ENCODE results near the gene MDC1. TPM values are rescaled to one million over a fixed set of nuclear protein-coding genes. Genes with fewer than 3 reads are reported as not detected.

MDC1 gene
- total RNA-seq, 1 donor from 2014 or later = 13.2 TPM

- intact Hi-C loops (cut with micrococcal nuclease) = loop anchor here (10.0 kb wide), 1 partner anchor 75 kb away; no protein-coding TSS in a partner anchor
- no peak for ATAC-seq
- DNase-seq = no peak
Observed at GRCh38 chr6:30749554-30750378, 32.7 kb upstream of the MDC1 start.

GRCh38 chr6:30748851-30749540 lies 31.9 kb upstream of the MDC1 start:
- DNase-seq (no peak), ATAC-seq (no peak)
- intact Hi-C loops (cut with micrococcal nuclease) = loop anchor here (10.0 kb wide), 1 partner anchor 76 kb away; no protein-coding TSS in a partner anchor

- intact Hi-C loops (cut with micrococcal nuclease) = loop anchor here (10.0 kb wide), 1 partner anchor 77 kb away; no protein-coding TSS in a partner anchor
- ATAC-seq = no peak
- no peak for DNase-seq
Observed at GRCh38 chr6:30747902-30748769, 31.1 kb upstream of the MDC1 start.

GRCh38 chr6:30747300-30747687 lies 30.2 kb upstream of the MDC1 start:
- ATAC-seq (no peak), DNase-seq (no peak)
- intact Hi-C loops (cut with micrococcal nuclease) = loop anchor here (10.0 kb wide), 1 partner anchor 78 kb away; no protein-coding TSS in a partner anchor

GRCh38 chr6:30744054-30744805 lies 27.1 kb upstream of the MDC1 start, which contains the start of gene IER3:
Gene IER3, minus strand, starts transcription at chr6:30744547. Its CDS starts 29 bp downstream, at chr6:30744518.
- peak; percentile 87 for DNase-seq
- ATAC-seq = peak; percentile 62
- intact Hi-C loops (cut with micrococcal nuclease) = loop anchor here (10.0 kb wide), 1 partner anchor 81 kb away; no protein-coding TSS in a partner anchor

- peak; percentile 31 for ATAC-seq
- peak; percentile 55 for DNase-seq
- intact Hi-C loops (cut with micrococcal nuclease) = loop anchor here (10.0 kb wide), 1 partner anchor 81 kb away; no protein-coding TSS in a partner anchor
Observed at GRCh38 chr6:30743099-30744053, 26.3 kb upstream of the MDC1 start.

- ATAC-seq (peak; percentile 91), DNase-seq (peak; percentile 99)
- intact Hi-C loops (cut with micrococcal nuclease) = loop anchor here (10.0 kb wide), 1 partner anchor 82 kb away; no protein-coding TSS in a partner anchor
Observed at GRCh38 chr6:30742316-30743098, 25.4 kb upstream of the MDC1 start, which contains the start of gene FLOT1. Gene FLOT1, minus strand, starts transcription at chr6:30742687. Its CDS starts 498 bp downstream, at chr6:30742189.

- intact Hi-C loops (cut with micrococcal nuclease) = loop anchor here (10.0 kb wide), 1 partner anchor 83 kb away; no protein-coding TSS in a partner anchor
Observed at GRCh38 chr6:30741789-30742315, 24.8 kb upstream of the MDC1 start.

GRCh38 chr6:30741063-30741779 lies 24.1 kb upstream of the MDC1 start:
- ATAC-seq (no peak), DNase-seq (no peak)
- intact Hi-C loops (cut with micrococcal nuclease) = loop anchor here (10.0 kb wide), 1 partner anchor 84 kb away; no protein-coding TSS in a partner anchor

More at GRCh38 chr6:30741789-30742315, 24.8 kb upstream of the MDC1 start:
- DNase-seq = peak; percentile 73
- peak; percentile 34 for ATAC-seq

GRCh38 chr6:30740540-30740870 lies 23.4 kb upstream of the MDC1 start:
- ATAC-seq (no peak), DNase-seq (no peak)
- intact Hi-C loops (cut with micrococcal nuclease) = loop anchor here (10.0 kb wide), 1 partner anchor 84 kb away; no protein-coding TSS in a partner anchor

- intact Hi-C loops (cut with micrococcal nuclease) = no loop called here
- DNase-seq (no peak), ATAC-seq (no peak)
Observed at GRCh38 chr6:30738532-30738931, 21.5 kb upstream of the MDC1 start.

- intact Hi-C loops (cut with micrococcal nuclease) = no loop called here
- no peak for DNase-seq
- no peak for ATAC-seq
Observed at GRCh38 chr6:30735668-30736314, 18.7 kb upstream of the MDC1 start.

- ATAC-seq (no peak), DNase-seq (no peak)
- intact Hi-C loops (cut with micrococcal nuclease) = no loop called here
Observed at GRCh38 chr6:30732237-30732943, 15.3 kb upstream of the MDC1 start.

All from left ventricle myocardium superior (tissue), 1 donor.